ENCODE results near the gene LGR6.

- TF ChIP-seq CTCF (IDR thresholded peaks at IDR 0.05) (no peak), POLR2A (IDR thresholded peaks at IDR 0.05) (no peak), EP300 (IDR thresholded peaks at IDR 0.05) (no peak)
Measured at GRCh38 chr1:202151045-202151444, 42.6 kb upstream of the LGR6 start.

All from upper lobe of left lung (tissue), 4 donors.